ENCODE data around the gene CENPX.

CENPX gene

GRCh38 chr17:82025401-82026107 lies 2.9 kb upstream of the CENPX start:
- no peak for DNase-seq (ENCODE audit: low read depth)
- H3K4me3 ChIP-seq (ENCODE audit: low read length), result no peak overlapping the region
- TF ChIP-seq CTCF (conservative IDR thresholded peaks at IDR 0.05; ENCODE audit: low read length), result no peak

- no peak for TF ChIP-seq CTCF (conservative IDR thresholded peaks at IDR 0.05; ENCODE audit: low read length)
These were observed 2.2 kb upstream of the CENPX start for GRCh38 chr17:82024859-82025258.

GRCh38 chr17:82023447-82024241 lies 966 bp upstream of the CENPX start:
- H3K4me3 ChIP-seq (ENCODE audit: low read length), result peak overlapping the region; percentile 64
- TF ChIP-seq CTCF (conservative IDR thresholded peaks at IDR 0.05; ENCODE audit: low read length), result no peak
- no peak for DNase-seq (ENCODE audit: low read depth)

More at GRCh38 chr17:82024859-82025258, 2.2 kb upstream of the CENPX start:
- no peak for DNase-seq (ENCODE audit: low read depth)
- no peak overlapping the region for H3K4me3 ChIP-seq (ENCODE audit: low read length)

- H3K4me3 ChIP-seq (ENCODE audit: low read length), result peak within 1 kb of the TSS; percentile 74
- DNase-seq (ENCODE audit: low read depth), result peak; percentile 100
- TF ChIP-seq CTCF (conservative IDR thresholded peaks at IDR 0.05; ENCODE audit: low read length), result no peak
These were observed 336 bp upstream of the CENPX start, which contains the start of gene LRRC45 for GRCh38 chr17:82022981-82023446. TSS of gene LRRC45 (plus strand) at chr17:82023305. CDS start at chr17:82023644, 339 bp downstream.

- DNase-seq (ENCODE audit: low read depth), result no peak
- peak overlapping the region; percentile 74 for H3K4me3 ChIP-seq (ENCODE audit: low read length)
- no peak for TF ChIP-seq CTCF (conservative IDR thresholded peaks at IDR 0.05; ENCODE audit: low read length)
These were observed 773 bp downstream of the CENPX start for GRCh38 chr17:82021900-82022309.

GRCh38 chr17:82021107-82021899 lies 1.4 kb downstream of the CENPX start:
- DNase-seq (ENCODE audit: low read depth), result peak; percentile 77
- H3K4me3 ChIP-seq (ENCODE audit: low read length), result peak overlapping the region; percentile 74
- TF ChIP-seq CTCF (conservative IDR thresholded peaks at IDR 0.05; ENCODE audit: low read length), result peak; percentile 86
